Measurements from ENCODE around the gene NLRX1. TPM values are rescaled to one million over a fixed set of nuclear protein-coding genes. Genes with fewer than 3 reads are reported as not detected.
"Not testable (repeated sequence)": the region's sequence is repeated elsewhere in the genome, so short reads cannot be mapped to it uniquely, and the experiment has no call there.

The NLRX1 gene
- total RNA-seq, 1 donor from 2014 or later, result 10.6 TPM

GRCh38 chr11:119187123-119187892 lies 18.8 kb downstream of the NLRX1 start:
- DNase-seq (ENCODE audit: low read depth), result no peak
- Histone ChIP-seq H3K27me3 (ENCODE audit: control insufficient read depth, insufficient read depth, low read length) (no peaks in the 10 kb centered on the region), H3K36me3 (ENCODE audit: control insufficient read depth, insufficient read depth, low read length) (no peaks in the 10 kb centered on the region), H3K4me3 (ENCODE audit: low read depth, low read length) (no peak overlapping the region)
- no peak for TF ChIP-seq CTCF (IDR thresholded peaks at IDR 0.05; ENCODE audit: insufficient read depth, low read length, poor library complexity, severe bottlenecking)

- no peak for TF ChIP-seq CTCF (IDR thresholded peaks at IDR 0.05; ENCODE audit: insufficient read depth, low read length, poor library complexity, severe bottlenecking)
- no peaks in the 10 kb centered on the region for H3K36me3 ChIP-seq (ENCODE audit: control insufficient read depth, insufficient read depth, low read length)
- DNase-seq (ENCODE audit: low read depth), result no peak
These were observed 19.5 kb downstream of the NLRX1 start for GRCh38 chr11:119188067-119188466.

GRCh38 chr11:119188887-119189286 lies 20.4 kb downstream of the NLRX1 start:
- DNase-seq (ENCODE audit: low read depth), result no peak
- no peak for TF ChIP-seq CTCF (IDR thresholded peaks at IDR 0.05; ENCODE audit: insufficient read depth, low read length, poor library complexity, severe bottlenecking)

More at GRCh38 chr11:119188067-119188466, 19.5 kb downstream of the NLRX1 start:
- Histone ChIP-seq H3K4me3 (ENCODE audit: low read depth, low read length) (no peak overlapping the region), H3K27me3 (ENCODE audit: control insufficient read depth, insufficient read depth, low read length) (no peaks in the 10 kb centered on the region)

GRCh38 chr11:119189393-119189792 lies 20.9 kb downstream of the NLRX1 start:
- no peak overlapping the region for H3K4me3 ChIP-seq (ENCODE audit: low read depth, low read length)
- H3K27me3 ChIP-seq (ENCODE audit: control insufficient read depth, insufficient read depth, low read length), result no peaks in the 10 kb centered on the region
- no peak for TF ChIP-seq CTCF (IDR thresholded peaks at IDR 0.05; ENCODE audit: insufficient read depth, low read length, poor library complexity, severe bottlenecking)
- no peaks in the 10 kb centered on the region for H3K36me3 ChIP-seq (ENCODE audit: control insufficient read depth, insufficient read depth, low read length)
- DNase-seq (ENCODE audit: low read depth), result no peak

More at GRCh38 chr11:119188887-119189286, 20.4 kb downstream of the NLRX1 start:
- Histone ChIP-seq H3K27me3 (ENCODE audit: control insufficient read depth, insufficient read depth, low read length) (no peaks in the 10 kb centered on the region), H3K36me3 (ENCODE audit: control insufficient read depth, insufficient read depth, low read length) (no peaks in the 10 kb centered on the region), H3K4me3 (ENCODE audit: low read depth, low read length) (no peak overlapping the region)

GRCh38 chr11:119190531-119190930 lies 22.0 kb downstream of the NLRX1 start:
- no peak overlapping the region for H3K4me3 ChIP-seq (ENCODE audit: low read depth, low read length)
- no peak for TF ChIP-seq CTCF (IDR thresholded peaks at IDR 0.05; ENCODE audit: insufficient read depth, low read length, poor library complexity, severe bottlenecking)
- H3K36me3 ChIP-seq (ENCODE audit: control insufficient read depth, insufficient read depth, low read length), result no peaks in the 10 kb centered on the region
- no peaks in the 10 kb centered on the region for H3K27me3 ChIP-seq (ENCODE audit: control insufficient read depth, insufficient read depth, low read length)
- no peak for DNase-seq (ENCODE audit: low read depth)

- not testable (repeated sequence) for H3K36me3 ChIP-seq (ENCODE audit: control insufficient read depth, insufficient read depth, low read length); DNase-seq (ENCODE audit: low read depth); H3K4me3 ChIP-seq (ENCODE audit: low read depth, low read length); H3K27me3 ChIP-seq (ENCODE audit: control insufficient read depth, insufficient read depth, low read length)
These were observed 22.7 kb downstream of the NLRX1 start for GRCh38 chr11:119191265-119191664.
